Measurements from ENCODE around the gene RABEP1.

DNA sequence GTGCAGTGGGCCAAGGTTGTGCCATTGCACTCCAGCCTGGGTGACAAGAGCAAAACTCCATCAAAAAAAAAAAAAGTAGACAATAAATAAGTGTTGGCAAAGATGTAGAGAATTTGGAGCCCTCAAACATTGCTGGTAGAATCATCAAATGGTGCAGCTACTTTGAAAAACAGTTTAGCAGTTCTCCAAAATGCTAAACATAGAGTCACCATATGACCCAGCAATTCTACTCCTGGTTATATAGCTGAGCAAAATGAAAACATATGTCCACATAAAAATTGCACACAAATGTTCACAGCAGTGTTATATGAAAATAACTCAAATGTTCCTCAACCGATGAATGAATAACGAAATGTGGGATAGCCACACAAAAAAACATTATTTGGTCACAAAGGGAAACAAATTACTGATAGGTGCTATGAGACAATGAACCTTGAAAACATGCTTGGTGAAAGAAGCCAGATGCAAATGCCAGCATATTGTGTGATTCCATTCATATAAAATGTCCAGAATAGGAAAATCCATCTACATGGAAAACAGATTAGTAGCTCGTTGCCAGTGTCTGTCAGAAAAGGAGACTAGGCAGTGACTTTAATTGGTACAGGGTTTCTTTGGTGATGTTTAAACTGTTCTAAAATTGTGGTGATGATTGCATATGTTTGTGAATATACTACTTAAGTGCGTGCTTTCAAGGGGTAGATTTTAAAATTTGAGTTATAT, 12.7 kb upstream of the RABEP1 start:
- TF ChIP-seq POLR2A (IDR thresholded peaks at IDR 0.05; ENCODE audit: low read depth, low read length) (no peak), POLR2AphosphoS5 (IDR thresholded peaks at IDR 0.05; ENCODE audit: low read depth, low read length) (no peak)
